Spleen (tissue), 11 donors: ENCODE results near the gene HLA-DRA. TPM values are rescaled to one million over a fixed set of nuclear protein-coding genes. Genes with fewer than 3 reads are reported as not detected.
"Not testable (repeated sequence)": the region's sequence is repeated elsewhere in the genome, so short reads cannot be mapped to it uniquely, and the experiment has no call there.

ENCODE experiments used
- DNase-seq: peaks from one replicate; pipeline ENCODE4 v3.0.0-alpha.2; 2020
- H3K27ac ChIP-seq, 8 donors: fragments of 200-600 bp; sonication (generic) in 7 of 8; 1 replicate in 4 of 8; 2 replicates in 4 of 8; pipeline versions ENCODE4 v1.5.0 to v1.8.0; 2016 to 2021; ENCODE audit warnings: inconsistent platforms in 4 of 8, mild to moderate bottlenecking in 4 of 8, moderate library complexity in 1 of 8
- H3K27me3 ChIP-seq, 7 donors: fragments of 200-600 bp; sonication (generic) in 6 of 7; replicated peaks in 1 of 7; 1 replicate in 4 of 7; 2 replicates in 3 of 7; pipeline versions ENCODE4 v1.5.0 to v1.8.0; 2016 to 2021; ENCODE audit warnings: inconsistent platforms in 3 of 7, mild to moderate bottlenecking in 1 of 7
- H3K36me3 ChIP-seq, 6 donors: fragments of 200-600 bp; sonication (generic) in 5 of 6; 1 replicate in 4 of 6; 2 replicates in 2 of 6; pipeline versions ENCODE4 v1.5.0 to v1.8.0; 2016 to 2021; ENCODE audit warnings: inconsistent platforms in 2 of 6
- H3K4me1 ChIP-seq, 6 donors: fragments of 200-600 bp; sonication (generic) in 5 of 6; 1 replicate in 3 of 6; 2 replicates in 3 of 6; pipeline versions ENCODE4 v1.5.0 to v1.8.0; 2016 to 2021; ENCODE audit warnings: inconsistent platforms in 3 of 6
- H3K4me3 ChIP-seq, 8 donors: fragments of 200-600 bp; sonication (generic) in 7 of 8; 1 replicate in 4 of 8; 2 replicates in 4 of 8; pipeline versions ENCODE4 v1.5.0 to v1.8.0; 2016 to 2021; ENCODE audit warnings: inconsistent platforms in 4 of 8, mild to moderate bottlenecking in 4 of 8, moderate library complexity in 2 of 8
- H3K9me3 ChIP-seq, 8 donors: fragments of 200-600 bp; sonication (generic) in 7 of 8; 1 replicate in 4 of 8; 2 replicates in 4 of 8; pipeline versions ENCODE4 v1.5.0 to v1.8.0; 2016 to 2021; ENCODE audit warnings: inconsistent platforms in 4 of 8
- CTCF ChIP-seq, 11 experiments: fragments of 200-600 bp in 7 of 11; fragments of 450-650 bp in 4 of 11; sonication (generic) in 4 of 11; IDR thresholded peaks in 8 of 11; conservative IDR thresholded peaks in 3 of 11; 1 replicate in 7 of 11; 2 replicates in 4 of 11; pipeline versions ENCODE4 v1.4.0 to v1.8.0; 2016 to 2021; ENCODE audit warnings: antibody characterized with exemption in 11 of 11, inconsistent platforms in 4 of 11, mild to moderate bottlenecking in 1 of 11
- POLR2A ChIP-seq, 3 donors: fragments of 450-650 bp; IDR thresholded peaks; one replicate each; pipeline ENCODE4 v1.5.1; 2017; ENCODE audit warnings: antibody characterized with exemption in 3 of 3, mild to moderate bottlenecking in 1 of 3
- POLR2AphosphoS5 ChIP-seq, 3 donors: sonication (generic); formaldehyde crosslinking; IDR thresholded peaks; one replicate each; pipeline ENCODE4 v1.5.1; 2017; ENCODE audit warnings: antibody characterized with exemption in 3 of 3
- WGBS, 5 donors: extraction: QIAGEN DNeasy Blood & Tissue Kit in 3 of 5; methylation state at CpG; one replicate each; pipeline versions ENCODE4 v1.1.5 to v1.1.7; 2013 to 2018; 5-methylcytosine and 5-hydroxymethylcytosine counted together
- intact Hi-C: fragments of 100-400 bp; cut with DNase I; formaldehyde crosslinking; loops from one replicate; pipeline ENCODE4 v1.15.0; 2023; ENCODE audit warnings: low total_unique reads
- polyA plus RNA-seq, 3 donors: library from polyadenylated mRNA; stranded (reverse); fragments of 200-250 nt; gene quantifications; one replicate each; pipeline ENCODE4 v1.2.1, GENCODE V29; 2013
- total RNA-seq, 7 donors: library from RNA; depleted of rRNA in 3 of 7; stranded (reverse); fragments of >200 nt in 3 of 7; fragmentation: NEBNext Ultra II Directional in 4 of 7; extraction: Animal tissue kit (Norgen Biotek cat#: 25700) in 4 of 7; gene quantifications; one replicate each; pipeline versions ENCODE4 v1.1.0 to v1.2.1, GENCODE V29; 2016 to 2021
- donor health status: healthy with polysubstance abuse.
- donor health status: DM: no; HTN: no; CAD: no; lungs with moderate emphysema.
- donor health status: DM: no; HTN: no; CAD: no.
- donor health status: Bipolar disorder and iron deficiency.
- donor health status: healthy.
- donor health status: DM: no; HTN: no; CAD: no.
- donor health status: DM: yes; HTN: yes; CAD: no.

HLA-DRA gene
- total and polyA plus RNA-seq, 10 donors: 1,127 to 2,800 (median 1,740) TPM

GRCh38 chr6:32473376-32474348 lies 34.0 kb downstream of the HLA-DRA start:
- Histone ChIP-seq H3K4me3 (peak overlapping the region in 1 of 8 donors; percentile 44), H3K9me3 (peaks cover 0 to 12% (median 0%) of the 10 kb centered on the region in 8 donors), H3K4me1 (peaks cover 0 to 12% (median 0%) of the 10 kb centered on the region in 6 donors), H3K27ac (peak overlapping the region; percentile 57 to 91 (median 82))
- H3K36me3 ChIP-seq, DNase-seq, intact Hi-C loops, H3K27me3 ChIP-seq: not testable (repeated sequence)
- WGBS, 5 donors: 36 to 49% (median 41%) methylated on average over 9 to 10 of the region's 10 CpGs
- peak in 1 of 3 donors; percentile 76 for TF ChIP-seq POLR2AphosphoS5 (IDR thresholded peaks at IDR 0.05)

DNA sequence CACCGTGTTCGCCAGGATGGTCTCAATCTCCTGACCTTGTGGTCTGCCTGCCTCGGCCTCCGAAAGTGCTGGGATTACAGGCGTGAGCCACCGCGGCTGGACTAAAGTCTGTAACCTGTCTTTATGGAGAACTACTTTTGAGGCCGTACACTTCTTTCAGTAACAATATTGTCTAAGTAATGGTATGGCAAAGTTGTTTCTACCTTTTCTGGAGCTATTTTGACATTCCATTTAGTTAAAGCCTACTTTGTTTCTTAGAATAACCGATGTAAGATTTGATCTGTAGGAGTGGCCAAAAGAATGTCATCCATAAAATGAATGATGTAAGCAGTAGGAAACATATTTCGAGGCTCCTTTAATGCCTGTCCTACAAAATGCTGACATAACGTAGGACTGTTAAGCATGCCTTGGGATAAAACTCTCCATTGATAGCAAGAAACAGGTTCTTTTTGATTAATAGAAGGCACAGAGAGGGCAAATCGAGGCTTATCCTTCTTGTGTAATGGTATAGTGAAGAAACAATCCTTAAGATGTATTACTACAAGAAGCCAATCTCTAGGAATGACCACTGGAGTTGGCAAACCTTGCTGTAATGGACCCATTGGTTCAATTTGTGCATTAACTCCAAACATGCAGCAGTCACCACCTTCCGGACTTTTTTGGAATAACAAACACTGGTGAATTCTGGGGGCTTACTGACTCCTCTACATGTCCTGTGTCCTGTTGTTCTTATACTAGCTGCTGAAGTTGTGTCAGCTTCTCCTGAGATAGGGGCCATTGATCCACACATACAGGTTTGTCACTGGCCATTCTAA lies 35.9 kb downstream of the HLA-DRA start:
- Histone ChIP-seq H3K27ac (peak overlapping the region in 1 of 8 donors; percentile 82), H3K27me3 (no peaks in the 10 kb centered on the region), H3K4me1 (peaks cover 0 to 12% (median 0%) of the 10 kb centered on the region in 6 donors), H3K4me3 (no peak overlapping the region), H3K36me3 (no peaks in the 10 kb centered on the region), H3K9me3 (peaks cover 0 to 12% (median 0%) of the 10 kb centered on the region in 8 donors)
- no peak for TF ChIP-seq POLR2A (IDR thresholded peaks at IDR 0.05)
- TF ChIP-seq POLR2AphosphoS5 (IDR thresholded peaks at IDR 0.05): no peak
- no peak for TF ChIP-seq CTCF (IDR thresholded peaks at IDR 0.05 in 8 of 11, conservative IDR thresholded peaks at IDR 0.05 in 3 of 11)
- 77 to 87% (median 84%) methylated on average over 13 of the region's 13 CpGs for WGBS, 5 donors
- intact Hi-C loops: no loop called here
- no peak for DNase-seq

- 69 to 78% (median 76%) methylated on average over 18 to 26 of the region's 26 CpGs for WGBS, 5 donors
- intact Hi-C loops: loop anchor here (5.0 kb wide), 1 partner anchor 88 kb away; no protein-coding TSS in a partner anchor
- DNase-seq: peak; percentile 72
- TF ChIP-seq POLR2AphosphoS5 (IDR thresholded peaks at IDR 0.05) (no peak), POLR2A (IDR thresholded peaks at IDR 0.05) (no peak), CTCF (IDR thresholded peaks at IDR 0.05 in 8 of 11, conservative IDR thresholded peaks at IDR 0.05 in 3 of 11) (no peak)
- Histone ChIP-seq H3K27ac (no peak overlapping the region), H3K27me3 (no peaks in the 10 kb centered on the region), H3K4me3 (no peak overlapping the region), H3K36me3 (no peaks in the 10 kb centered on the region), H3K4me1 (no peaks in the 10 kb centered on the region), H3K9me3 (no peaks in the 10 kb centered on the region)
Observed at GRCh38 chr6:32483968-32484613, 44.4 kb downstream of the HLA-DRA start.

GRCh38 chr6:32484614-32484998 lies 44.9 kb downstream of the HLA-DRA start:
- Histone ChIP-seq H3K4me3 (no peak overlapping the region), H3K4me1 (no peaks in the 10 kb centered on the region), H3K36me3 (no peaks in the 10 kb centered on the region), H3K27me3 (no peaks in the 10 kb centered on the region), H3K9me3 (no peaks in the 10 kb centered on the region), H3K27ac (no peak overlapping the region)
- 70 to 79% (median 75%) methylated on average over 4 of the region's 4 CpGs for WGBS, 5 donors
- TF ChIP-seq POLR2A (IDR thresholded peaks at IDR 0.05) (no peak), CTCF (IDR thresholded peaks at IDR 0.05 in 8 of 11, conservative IDR thresholded peaks at IDR 0.05 in 3 of 11) (no peak), POLR2AphosphoS5 (IDR thresholded peaks at IDR 0.05) (no peak)
- no peak for DNase-seq
- intact Hi-C loops: loop anchor here (5.0 kb wide), 1 partner anchor 88 kb away; no protein-coding TSS in a partner anchor
